H9 (cell line): Measurements from ENCODE around the gene SHC1. TPM values are rescaled to one million over a fixed set of nuclear protein-coding genes. Genes with fewer than 3 reads are reported as not detected.

Source experiments
- DNase-seq: peaks from one replicate; pipeline ENCODE4 v3.0.0-alpha.2; 2017
- H2AFZ ChIP-seq: one replicate; pipeline ENCODE4 v1.6.1; 2013; ENCODE audit warnings: mild to moderate bottlenecking, low read length, control low read depth, moderate library complexity
- H2AK5ac ChIP-seq: 2 replicates; pipeline ENCODE4 v1.6.1; 2013; ENCODE audit warnings: low read length, control low read depth, mixed read lengths; ENCODE audit not compliant: insufficient read length
- H2BK120ac ChIP-seq: one replicate; pipeline ENCODE4 v1.6.1; 2013; ENCODE audit warnings: low read depth, mild to moderate bottlenecking, low read length, control low read depth, inconsistent platforms; ENCODE audit not compliant: poor library complexity, severe bottlenecking
- H2BK12ac ChIP-seq: 2 replicates; pipeline ENCODE4 v1.6.1; 2013; ENCODE audit warnings: low read length, control low read depth, mixed read lengths, low read depth; ENCODE audit not compliant: insufficient read length
- H2BK15ac ChIP-seq: 2 replicates; pipeline ENCODE4 v1.6.1; 2013; ENCODE audit warnings: low read depth, low read length, control low read depth
- H2BK20ac ChIP-seq: one replicate; pipeline ENCODE4 v1.6.1; 2013; ENCODE audit warnings: low read depth, mild to moderate bottlenecking, low read length, control low read depth, inconsistent platforms; ENCODE audit not compliant: poor library complexity, severe bottlenecking
- H2BK5ac ChIP-seq: 2 replicates; pipeline ENCODE4 v1.6.1; 2013; ENCODE audit warnings: low read length, control low read depth, mixed read lengths; ENCODE audit not compliant: insufficient read length
- H3K14ac ChIP-seq: 2 replicates; pipeline ENCODE4 v1.6.1; 2013; ENCODE audit warnings: low read length, control low read depth; ENCODE audit not compliant: insufficient read depth
- H3K18ac ChIP-seq: 2 replicates; pipeline ENCODE4 v1.6.1; 2013; ENCODE audit warnings: low read depth, mild to moderate bottlenecking, mixed read lengths, low read length, control low read depth; ENCODE audit not compliant: insufficient read length
- H3K23ac ChIP-seq: 2 replicates; pipeline ENCODE4 v1.6.1; 2013; ENCODE audit warnings: low read length, control low read depth, mixed read lengths, low read depth; ENCODE audit not compliant: insufficient read length
- H3K23me2 ChIP-seq: 2 replicates; pipeline ENCODE4 v1.6.1; 2013; ENCODE audit warnings: low read depth, mild to moderate bottlenecking, mixed read lengths, low read length, control low read depth; ENCODE audit not compliant: insufficient read length, poor library complexity, severe bottlenecking
- H3K27ac ChIP-seq: 2 replicates; pipeline ENCODE4 v1.5.1; 2013; ENCODE audit warnings: low read length, control low read depth, mixed read lengths, low read depth; ENCODE audit not compliant: insufficient read length
- H3K27me3 ChIP-seq: 2 replicates; pipeline ENCODE4 v1.6.1; 2013; ENCODE audit warnings: low read length, control low read depth, inconsistent platforms; ENCODE audit not compliant: insufficient read depth
- H3K4ac ChIP-seq: 2 replicates; pipeline ENCODE4 v1.6.1; 2013; ENCODE audit warnings: low read depth, mild to moderate bottlenecking, control low read depth, inconsistent platforms, low read length, moderate library complexity
- H3K4me1 ChIP-seq: 2 replicates; pipeline ENCODE4 v1.6.1; 2013; ENCODE audit warnings: low read length, control low read depth, inconsistent platforms; ENCODE audit not compliant: insufficient read depth
- H3K4me2 ChIP-seq: 2 replicates; pipeline ENCODE4 v1.6.1; 2013; ENCODE audit warnings: low read length, control low read depth, mixed read lengths; ENCODE audit not compliant: insufficient read length, insufficient read depth
- H3K56ac ChIP-seq: 2 replicates; pipeline ENCODE4 v1.6.1; 2013; ENCODE audit warnings: low read depth, mild to moderate bottlenecking, mixed read lengths, low read length, control low read depth; ENCODE audit not compliant: insufficient read length
- H3K79me1 ChIP-seq: 2 replicates; pipeline ENCODE4 v1.6.1; 2013; ENCODE audit warnings: low read depth, mild to moderate bottlenecking, moderate library complexity, low read length, control low read depth, inconsistent platforms; ENCODE audit not compliant: insufficient read depth, poor library complexity, severe bottlenecking
- H3K79me2 ChIP-seq: 2 replicates; pipeline ENCODE4 v1.6.1; 2013; ENCODE audit warnings: low read length, control low read depth, inconsistent platforms; ENCODE audit not compliant: insufficient read depth
- H3K9ac ChIP-seq: 2 replicates; pipeline ENCODE4 v1.6.1; 2013; ENCODE audit warnings: low read length, control low read depth, mixed read lengths; ENCODE audit not compliant: insufficient read length; ENCODE audit errors: extremely low read depth
- H3K9me3 ChIP-seq: one replicate; pipeline ENCODE4 v1.6.1; 2013; ENCODE audit warnings: low read depth, low read length, inconsistent platforms; ENCODE audit not compliant: control insufficient read depth
- H3T11ph ChIP-seq: one replicate; pipeline ENCODE4 v1.6.1; 2013; ENCODE audit warnings: mild to moderate bottlenecking, low read length, control low read depth, inconsistent platforms
- H4K20me1 ChIP-seq: one replicate; pipeline ENCODE4 v1.6.1; 2013; ENCODE audit not compliant: control insufficient read depth, insufficient read length, insufficient read depth
- H4K5ac ChIP-seq: 2 replicates; pipeline ENCODE4 v1.6.1; 2013; ENCODE audit warnings: low read depth, mild to moderate bottlenecking, mixed read lengths, low read length, control low read depth; ENCODE audit not compliant: insufficient read length
- H4K8ac ChIP-seq: replicated peaks from 2 replicates; pipeline ENCODE4 v1.6.1; 2013; ENCODE audit warnings: low read length, control low read depth, mixed read lengths, low read depth; ENCODE audit not compliant: insufficient read length
- H4K91ac ChIP-seq: 2 replicates; pipeline ENCODE4 v1.6.1; 2013; ENCODE audit warnings: low read depth, mild to moderate bottlenecking, moderate library complexity, mixed read lengths, low read length, control low read depth; ENCODE audit not compliant: insufficient read length
- H3K27ac Mint-ChIP-seq, 3 experiments: 2 replicates in 2 of 3; 3 replicates in 1 of 3; pipeline ENCODE4 v1.8.0; 2020 to 2021; ENCODE audit warnings: mixed read lengths in 3 of 3, mild to moderate bottlenecking in 1 of 3, moderate library complexity in 1 of 3
- H3K27me3 Mint-ChIP-seq: 2 replicates; pipeline ENCODE4 v1.8.0; 2021; ENCODE audit warnings: low read depth, mild to moderate bottlenecking, moderate library complexity, mixed read lengths
- H3K36me3 Mint-ChIP-seq, 3 experiments: 2 replicates in 2 of 3; 3 replicates in 1 of 3; pipeline ENCODE4 v1.8.0; 2020 to 2021; ENCODE audit warnings: low read depth in 3 of 3, mixed read lengths in 3 of 3; ENCODE audit not compliant: insufficient read depth in 1 of 3
- H3K4me1 Mint-ChIP-seq, 2 experiments: 2 replicates each; pipeline ENCODE4 v1.8.0; 2020; ENCODE audit warnings: mixed read lengths in 2 of 2
- H3K4me3 Mint-ChIP-seq, 2 experiments: 2 replicates in 1 of 2; 3 replicates in 1 of 2; pipeline ENCODE4 v1.8.0; 2020 to 2021; ENCODE audit warnings: mild to moderate bottlenecking in 2 of 2, mixed read lengths in 2 of 2, moderate library complexity in 1 of 2
- H3K9me3 Mint-ChIP-seq, 2 experiments: 2 replicates in 1 of 2; 3 replicates in 1 of 2; pipeline ENCODE4 v1.8.0; 2020; ENCODE audit warnings: mild to moderate bottlenecking in 2 of 2, mixed read lengths in 2 of 2, moderate library complexity in 1 of 2
- WGBS: extraction: QIAGEN DNeasy Blood & Tissue Kit; methylation state at CpG from one replicate; pipeline ENCODE4 v1.1.7; 2013; ENCODE audit warnings: missing lambda C conversion rate, low lambda C conversion rate, mixed read lengths; ENCODE audit not compliant: insufficient read length; ENCODE audit errors: extremely low coverage; 5-methylcytosine and 5-hydroxymethylcytosine counted together
- total RNA-seq: library from RNA; stranded (reverse); gene quantifications from 2 replicates; pipeline ENCODE4 v1.2.1, GENCODE V29; 2021
- TF ChIP-seq, protein P1 (sequence below): fragments of 200-600 bp; sonication (generic); conservative IDR thresholded peaks from 3 replicates; pipeline ENCODE4 v1.8.0; 2021; ENCODE audit warnings: antibody characterized with exemption, mild to moderate bottlenecking

Gene SHC1
- total RNA-seq, 1 experiment from 2014 or later, result 168 TPM

DNA sequence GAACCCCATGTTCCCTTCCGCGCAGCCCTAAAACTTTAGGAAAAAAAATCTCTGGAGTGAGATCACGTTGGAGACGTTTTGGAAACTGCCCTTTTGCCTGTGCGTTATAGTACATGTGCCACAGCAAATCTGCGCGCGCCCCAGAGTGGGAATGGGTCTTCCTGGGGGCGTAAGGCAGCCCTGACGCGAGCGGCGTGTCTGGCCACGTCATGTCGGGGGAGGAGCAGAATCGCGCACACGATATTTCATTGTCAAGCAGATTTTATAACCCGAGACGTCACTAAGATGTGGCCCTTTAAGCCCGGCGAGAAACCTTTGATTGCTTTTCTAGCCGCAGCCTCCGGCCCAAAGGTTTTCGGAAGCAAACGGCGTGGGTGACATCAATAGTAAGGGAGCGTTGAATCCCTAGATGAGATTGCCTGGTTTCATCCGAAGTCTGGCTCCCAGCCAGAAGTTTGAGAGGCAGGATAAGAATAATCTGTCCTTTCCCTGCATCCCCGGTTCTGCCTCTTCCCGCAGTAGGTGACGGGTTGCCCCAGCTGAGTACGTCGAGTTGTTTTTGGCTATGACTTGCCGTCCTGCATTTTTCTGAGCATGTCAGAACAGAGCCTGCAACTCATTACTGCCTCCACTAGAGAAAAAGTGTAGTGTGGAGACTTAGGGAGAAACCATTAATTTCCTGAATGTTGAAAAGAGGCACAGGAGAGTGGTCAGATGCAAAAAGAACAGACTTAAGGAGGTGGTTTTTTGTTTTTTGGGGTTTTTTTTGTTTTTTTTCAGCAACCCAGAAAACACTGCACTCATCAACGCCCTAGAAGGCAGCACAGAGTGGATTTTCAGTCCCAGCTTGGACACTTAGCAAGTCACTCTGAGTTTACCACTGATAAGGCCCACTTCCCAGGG lies 33.2 kb downstream of the SHC1 start:
- H2BK12ac ChIP-seq, result peak overlapping the region; percentile 70
- H4K91ac ChIP-seq, result peak overlapping the region; percentile 0
- peak overlapping the region; percentile 74 for H3K27ac ChIP-seq
- H4K5ac ChIP-seq, result peak overlapping the region; percentile 84
- peak overlapping the region; percentile 66 for H2BK5ac ChIP-seq
- H3K27me3 ChIP-seq, result no peaks in the 10 kb centered on the region
- no peaks in the 10 kb centered on the region for H3K9me3 ChIP-seq
- no peaks in the 10 kb centered on the region for H4K20me1 ChIP-seq
- H3K9ac ChIP-seq, result peak overlapping the region; percentile 96
- H3K79me1 ChIP-seq, result no peaks in the 10 kb centered on the region
- H3K27me3 Mint-ChIP-seq, result no peaks in the 10 kb centered on the region; the same call in 1 of the 2 replicates
- peaks cover 30 to 32% of the 10 kb centered on the region in 2 experiments for H3K4me1 Mint-ChIP-seq
- no peak overlapping the region for H2AK5ac ChIP-seq
- H3K27ac Mint-ChIP-seq, result peak overlapping the region; percentile 99 to 100 (median 99)
- peak overlapping the region; percentile 91 for H2BK20ac ChIP-seq
- peak overlapping the region; percentile 98; the same call in 1 of the 2 replicates for H3K14ac ChIP-seq
- H3K4me2 ChIP-seq, result peak overlapping the region; percentile 93
- H3K56ac ChIP-seq, result peak overlapping the region; percentile 48
- H3K36me3 Mint-ChIP-seq, result no peaks in the 10 kb centered on the region; a peak in 1 of 7 replicates
- peak overlapping the region; percentile 66 for H2AFZ ChIP-seq
- H4K8ac ChIP-seq, result peak overlapping the region; percentile 22
- H3K23ac ChIP-seq, result no peak overlapping the region
- TF ChIP-seq, protein P1, sequence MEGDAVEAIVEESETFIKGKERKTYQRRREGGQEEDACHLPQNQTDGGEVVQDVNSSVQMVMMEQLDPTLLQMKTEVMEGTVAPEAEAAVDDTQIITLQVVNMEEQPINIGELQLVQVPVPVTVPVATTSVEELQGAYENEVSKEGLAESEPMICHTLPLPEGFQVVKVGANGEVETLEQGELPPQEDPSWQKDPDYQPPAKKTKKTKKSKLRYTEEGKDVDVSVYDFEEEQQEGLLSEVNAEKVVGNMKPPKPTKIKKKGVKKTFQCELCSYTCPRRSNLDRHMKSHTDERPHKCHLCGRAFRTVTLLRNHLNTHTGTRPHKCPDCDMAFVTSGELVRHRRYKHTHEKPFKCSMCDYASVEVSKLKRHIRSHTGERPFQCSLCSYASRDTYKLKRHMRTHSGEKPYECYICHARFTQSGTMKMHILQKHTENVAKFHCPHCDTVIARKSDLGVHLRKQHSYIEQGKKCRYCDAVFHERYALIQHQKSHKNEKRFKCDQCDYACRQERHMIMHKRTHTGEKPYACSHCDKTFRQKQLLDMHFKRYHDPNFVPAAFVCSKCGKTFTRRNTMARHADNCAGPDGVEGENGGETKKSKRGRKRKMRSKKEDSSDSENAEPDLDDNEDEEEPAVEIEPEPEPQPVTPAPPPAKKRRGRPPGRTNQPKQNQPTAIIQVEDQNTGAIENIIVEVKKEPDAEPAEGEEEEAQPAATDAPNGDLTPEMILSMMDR, result no peak
- WGBS, result no CpG with 5 or more reads among the region's 36 CpGs
- no peak overlapping the region for H3K4ac ChIP-seq
- no peaks in the 10 kb centered on the region for H3K79me2 ChIP-seq
- H3K23me2 ChIP-seq, result peaks cover 11% of the 10 kb centered on the region
- H3K4me1 ChIP-seq, result peaks cover 3% of the 10 kb centered on the region
- peak; percentile 88 for DNase-seq
- H2BK15ac ChIP-seq, result no peak overlapping the region
- H3T11ph ChIP-seq, result no peak overlapping the region
- H3K4me3 Mint-ChIP-seq, result peak overlapping the region; percentile 81 to 93
- peak overlapping the region; percentile 98 for H3K18ac ChIP-seq
- H2BK120ac ChIP-seq, result peak overlapping the region; percentile 95
- H3K9me3 Mint-ChIP-seq, result no peaks in the 10 kb centered on the region; a peak in 2 of 5 replicates
